GM13976 (cell line): Measurements from ENCODE around the gene GRXCR2.

Experiments
- DNase-seq: peaks from one replicate; pipeline ENCODE4 v3.0.0; 2012; ENCODE audit warnings: low spot score
- in situ Hi-C: fragments of 300-500 bp; cut with MboI; formaldehyde crosslinking; loops from one replicate; pipeline ENCODE4 v1.12.0; 2022; ENCODE audit warnings: low sequenced_read_pairs, mixed read lengths, inconsistent platforms; ENCODE audit not compliant: unreplicated experiment
- TF ChIP-seq, protein P1 (sequence below): IDR thresholded peaks from 2 replicates; pipeline ENCODE4 v1.5.1; 2012; ENCODE audit warnings: borderline replicate concordance, mild to moderate bottlenecking; ENCODE audit not compliant: insufficient read depth; ENCODE audit errors: extremely low read depth, missing control alignments, control extremely low read depth

The GRXCR2 gene

DNA sequence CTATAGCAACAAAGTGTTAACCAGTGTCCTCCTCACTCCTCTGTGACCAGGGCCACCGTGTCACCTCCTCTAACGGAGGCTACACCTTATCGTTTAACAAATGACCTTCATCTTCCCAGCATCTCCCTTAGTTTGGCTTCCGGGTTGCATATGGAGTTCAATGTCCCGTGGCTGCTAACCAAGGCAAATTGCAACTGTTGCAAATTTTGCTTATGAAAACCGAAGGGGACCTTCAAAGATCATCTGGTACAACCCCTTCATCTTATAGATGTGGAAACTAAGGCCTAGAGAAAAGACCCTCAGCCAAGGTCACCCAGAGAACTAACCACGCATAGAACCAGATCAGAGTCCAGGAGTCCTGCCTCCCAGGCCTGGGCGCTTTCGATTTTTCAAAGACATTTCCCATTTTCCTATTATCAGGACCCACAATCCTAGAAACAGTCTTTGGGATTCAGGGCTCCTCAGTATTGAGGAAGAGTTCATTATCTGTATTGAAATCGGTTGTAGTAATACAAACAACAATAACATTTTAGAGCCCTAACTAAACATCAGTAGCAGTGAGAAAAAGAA is 39.1 kb downstream of the GRXCR2 start:
- in situ Hi-C loops = no loop called here
- TF ChIP-seq, protein P1, sequence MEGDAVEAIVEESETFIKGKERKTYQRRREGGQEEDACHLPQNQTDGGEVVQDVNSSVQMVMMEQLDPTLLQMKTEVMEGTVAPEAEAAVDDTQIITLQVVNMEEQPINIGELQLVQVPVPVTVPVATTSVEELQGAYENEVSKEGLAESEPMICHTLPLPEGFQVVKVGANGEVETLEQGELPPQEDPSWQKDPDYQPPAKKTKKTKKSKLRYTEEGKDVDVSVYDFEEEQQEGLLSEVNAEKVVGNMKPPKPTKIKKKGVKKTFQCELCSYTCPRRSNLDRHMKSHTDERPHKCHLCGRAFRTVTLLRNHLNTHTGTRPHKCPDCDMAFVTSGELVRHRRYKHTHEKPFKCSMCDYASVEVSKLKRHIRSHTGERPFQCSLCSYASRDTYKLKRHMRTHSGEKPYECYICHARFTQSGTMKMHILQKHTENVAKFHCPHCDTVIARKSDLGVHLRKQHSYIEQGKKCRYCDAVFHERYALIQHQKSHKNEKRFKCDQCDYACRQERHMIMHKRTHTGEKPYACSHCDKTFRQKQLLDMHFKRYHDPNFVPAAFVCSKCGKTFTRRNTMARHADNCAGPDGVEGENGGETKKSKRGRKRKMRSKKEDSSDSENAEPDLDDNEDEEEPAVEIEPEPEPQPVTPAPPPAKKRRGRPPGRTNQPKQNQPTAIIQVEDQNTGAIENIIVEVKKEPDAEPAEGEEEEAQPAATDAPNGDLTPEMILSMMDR = no peak
- no peak for DNase-seq

DNA sequence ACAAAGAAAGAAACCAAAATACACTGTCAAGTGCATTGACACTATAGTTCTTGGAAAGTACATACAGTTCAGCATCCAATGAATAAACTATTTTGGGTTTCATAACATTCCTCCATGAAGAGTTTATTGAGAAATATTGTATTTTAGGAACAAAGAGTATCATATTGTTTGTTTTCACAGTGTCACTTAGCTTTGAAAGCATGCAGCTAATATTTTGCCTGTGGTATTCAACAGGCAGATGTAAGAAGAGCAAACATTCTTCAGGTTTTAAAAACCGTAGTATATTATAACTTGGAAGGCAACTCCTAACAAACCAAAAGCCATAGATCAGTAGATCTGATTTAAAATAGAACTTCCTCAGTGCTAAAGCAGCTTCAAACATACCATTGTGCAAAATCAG is 42.2 kb downstream of the GRXCR2 start:
- in situ Hi-C loops = no loop called here
- TF ChIP-seq, protein P1 = no peak
- DNase-seq = no peak

DNA sequence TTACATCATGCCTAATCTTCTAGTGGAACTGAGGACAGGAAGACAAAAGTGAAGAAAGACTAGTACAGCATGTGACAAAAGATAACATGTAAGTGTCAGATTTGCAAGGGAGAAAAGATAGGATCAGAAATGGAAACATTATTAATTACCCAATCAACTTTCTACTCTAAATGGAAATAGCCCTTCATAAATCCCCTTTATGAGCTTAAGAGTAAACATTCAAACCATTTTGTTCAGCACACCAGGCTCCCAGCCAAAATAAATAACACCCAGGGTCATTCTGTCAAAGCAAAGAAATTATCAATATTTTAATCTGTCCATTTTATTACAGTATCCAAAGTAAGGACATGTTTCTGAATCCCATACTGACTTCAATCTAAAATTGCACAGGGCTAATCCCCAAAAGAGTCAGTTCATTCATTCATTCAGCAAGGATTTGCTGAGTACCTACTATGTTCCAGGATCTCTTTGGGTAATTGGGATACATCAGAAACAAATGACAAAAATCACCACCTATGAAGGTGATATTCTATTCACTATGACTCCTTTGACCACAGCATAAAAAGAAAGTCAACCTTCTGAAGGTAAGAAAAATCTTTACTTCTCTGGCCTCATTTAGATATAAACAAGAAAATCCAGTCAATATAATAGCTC is 43.0 kb downstream of the GRXCR2 start:
- TF ChIP-seq, protein P1 = no peak
- in situ Hi-C loops = no loop called here
- DNase-seq = no peak

DNA sequence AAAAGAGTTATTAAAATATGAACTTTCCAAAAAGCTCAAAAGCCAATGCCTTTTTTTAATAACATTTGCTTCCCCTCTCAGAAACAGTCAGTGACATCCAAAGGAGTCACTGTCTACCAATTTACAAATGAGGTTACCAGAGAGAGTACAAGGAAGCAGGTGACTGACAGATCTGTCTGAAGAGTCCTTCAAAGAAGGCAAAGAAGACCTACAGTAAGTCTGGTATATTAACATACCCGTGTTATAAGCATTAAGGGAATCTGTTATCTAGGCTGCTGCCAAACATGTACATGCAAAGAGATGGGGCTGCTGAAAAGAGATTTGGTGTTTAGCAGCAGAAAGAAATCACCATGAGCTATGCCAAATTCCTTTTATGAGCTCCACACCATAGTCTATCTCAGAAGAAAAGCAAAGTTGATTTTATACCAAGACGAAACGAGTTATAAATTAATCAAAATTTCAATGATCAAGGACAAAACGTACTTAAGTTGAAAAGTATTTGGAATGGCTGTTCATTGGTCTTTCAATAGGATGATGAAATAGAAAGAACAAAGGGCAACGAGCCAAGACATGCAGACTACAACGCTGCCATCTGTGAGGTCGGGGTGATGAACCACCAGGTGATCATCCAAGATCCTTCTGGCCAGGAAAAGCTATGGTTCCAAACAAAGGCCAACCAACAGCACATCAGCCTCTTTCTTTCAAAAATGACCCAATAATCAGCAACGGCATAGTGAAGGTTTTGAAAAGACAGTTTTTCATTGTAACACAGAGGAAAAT is 45.7 kb downstream of the GRXCR2 start:
- TF ChIP-seq, protein P1 = no peak
- in situ Hi-C loops = no loop called here
- no peak for DNase-seq

DNA sequence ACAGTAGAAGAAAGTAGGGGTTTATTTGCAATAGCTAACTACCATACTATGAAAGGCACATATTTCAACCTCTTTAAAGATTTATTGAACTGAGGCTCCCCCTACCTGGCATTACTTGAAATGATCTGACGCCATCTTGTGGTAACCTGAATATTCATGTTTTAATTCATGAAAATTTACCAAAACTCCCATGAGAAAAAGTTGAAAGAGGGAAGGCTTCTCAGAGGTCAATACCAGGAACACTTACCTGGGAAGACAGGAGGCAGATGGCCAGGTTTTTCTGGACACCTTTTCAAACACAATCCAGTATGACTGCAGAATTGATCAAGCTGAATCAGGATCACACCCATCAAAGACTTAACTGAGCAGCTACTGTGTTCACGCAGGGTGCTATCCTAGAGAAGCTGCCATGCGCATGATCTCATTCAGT is 47.0 kb downstream of the GRXCR2 start:
- DNase-seq = peak; percentile 31
- in situ Hi-C loops = no loop called here
- TF ChIP-seq, protein P1 = peak; percentile 50

DNA sequence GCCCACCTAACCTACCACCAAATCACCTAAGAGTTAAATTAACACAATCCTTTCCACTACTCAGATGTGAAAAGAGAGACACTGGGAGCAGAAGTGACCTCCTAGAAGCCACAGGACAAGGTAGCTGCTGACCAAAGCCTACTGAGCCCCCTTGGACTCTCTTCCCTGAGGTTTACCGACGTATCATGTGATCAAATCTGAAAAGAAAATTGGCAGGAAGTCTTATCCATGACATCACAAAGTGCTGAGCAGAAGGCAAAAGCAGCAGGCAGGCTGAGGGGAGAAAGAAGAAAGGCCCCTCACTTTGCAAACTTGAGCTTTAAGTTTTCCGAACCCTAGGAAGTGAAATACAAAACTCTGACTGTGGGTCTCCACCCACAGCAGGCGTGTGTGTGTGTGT is 48.8 kb downstream of the GRXCR2 start:
- DNase-seq = no peak
- in situ Hi-C loops = loop anchor here (25.0 kb wide), 1 partner anchor 1612 kb away; no protein-coding TSS in a partner anchor

More for the DNA sequence above, 48.8 kb downstream of the GRXCR2 start:
- TF ChIP-seq, protein P1 = no peak
